OCI-LY3 (cell line): ENCODE data around the gene OR9G4.
A peak's percentile ranks its signal among the peaks of the same experiment; 100 is the strongest.

Source experiments
- H2AFZ ChIP-seq: fragments of 200-600, 300-600 bp; shearing (Covaris generic); 2 replicates; pipeline ENCODE4 v1.6.0; 2014; ENCODE audit warnings: antibody characterized with exemption, low read depth, low read length
- H3K27ac ChIP-seq: fragments of 200-600, 300-600 bp; sonication (generic); 2 replicates; pipeline ENCODE4 v1.5.1; 2014; ENCODE audit warnings: mild to moderate bottlenecking, low read length, moderate library complexity, mixed read lengths
- H3K27me3 ChIP-seq: fragments of 200-600, 300-600 bp; sonication (generic); 2 replicates; pipeline ENCODE4 v1.6.1; 2014; ENCODE audit warnings: low read depth, low read length, mixed read lengths
- H3K36me3 ChIP-seq: fragments of 200-600, 300-600 bp; sonication (generic); replicated peaks from 2 replicates; pipeline ENCODE3; 2014; ENCODE audit warnings: low read depth, low read length, mixed read lengths
- H3K4me1 ChIP-seq: fragments of 300-600, 200-600 bp; sonication (generic); 2 replicates; pipeline ENCODE4 v1.6.1; 2014; ENCODE audit warnings: low read length, mixed read lengths
- H3K4me2 ChIP-seq: fragments of 200-600, 300-600 bp; sonication (generic); 2 replicates; pipeline ENCODE4 v1.6.1; 2014; ENCODE audit warnings: low read length, mixed read lengths
- H3K4me3 ChIP-seq: fragments of 300-600, 200-600 bp; sonication (generic); 2 replicates; pipeline ENCODE4 v1.5.1; 2014; ENCODE audit warnings: antibody characterized with exemption, mild to moderate bottlenecking, low read length, moderate library complexity
- H3K79me2 ChIP-seq: fragments of 300-600, 200-600 bp; shearing (Covaris generic); 2 replicates; pipeline ENCODE4 v1.6.1; 2014; ENCODE audit warnings: mild to moderate bottlenecking, low read length, mixed read lengths
- H3K9ac ChIP-seq: fragments of 300-600, 200-600 bp; shearing (Covaris generic); 2 replicates; pipeline ENCODE4 v1.6.0; 2014; ENCODE audit warnings: mild to moderate bottlenecking, low read length, moderate library complexity
- H3K9me3 ChIP-seq: fragments of 200-600, 300-600 bp; shearing (Covaris generic); 2 replicates; pipeline ENCODE4 v1.6.1; 2014; ENCODE audit warnings: low read length, mixed read lengths; ENCODE audit not compliant: insufficient read depth
- H4K20me1 ChIP-seq: fragments of 200-600, 300-600 bp; sonication (generic); 2 replicates; pipeline ENCODE4 v1.6.1; 2016; ENCODE audit warnings: low read length, mixed read lengths; ENCODE audit not compliant: insufficient read depth
- CTCF ChIP-seq: fragments of 200-600, 300-600 bp; sonication (generic); IDR thresholded peaks from 2 replicates; pipeline ENCODE4 v1.5.1; 2014; ENCODE audit warnings: antibody characterized with exemption, low read length, low read depth
- EZH2phosphoT487 ChIP-seq: fragments of 200-600 bp; shearing (Covaris generic); IDR thresholded peaks from 2 replicates; pipeline ENCODE4 v1.6.1; 2018; ENCODE audit warnings: antibody characterized with exemption, mixed run types, low read depth

OR9G4 gene

GRCh38 chr11:56748597-56748996 lies at the start of gene OR9G4:
OR9G4 (minus strand) TSS chr11:56748697; CDS start chr11:56743766, 4,931 bp downstream.
- no peak for TF ChIP-seq EZH2phosphoT487
- TF ChIP-seq CTCF: no peak
- no peak within 1 kb of the TSS for H2AFZ ChIP-seq
- no peak within 1 kb of the TSS for H3K4me2 ChIP-seq
- H3K9ac ChIP-seq: no peak within 1 kb of the TSS
- H3K4me1 ChIP-seq: no peaks in the 10 kb centered on the region
- H3K4me3 ChIP-seq: no peak within 1 kb of the TSS
- no peaks in the 10 kb centered on the region for H3K9me3 ChIP-seq
- no peak within 1 kb of the TSS for H3K27ac ChIP-seq
- no peaks in the 10 kb centered on the region for H3K36me3 ChIP-seq
- no peaks in the 10 kb centered on the region for H3K79me2 ChIP-seq
- no peaks in the 10 kb centered on the region for H3K27me3 ChIP-seq
- H4K20me1 ChIP-seq: no peaks in the 10 kb centered on the region

GRCh38 chr11:56783448-56784041 lies 35.0 kb upstream of the OR9G4 start:
- Histone ChIP-seq H4K20me1 (no peaks in the 10 kb centered on the region), H3K9me3 (no peaks in the 10 kb centered on the region), H3K9ac (peak overlapping the region; percentile 36), H3K79me2 (no peaks in the 10 kb centered on the region), H3K27ac (no peak overlapping the region), H3K36me3 (no peaks in the 10 kb centered on the region), H3K27me3 (peaks cover 4% of the 10 kb centered on the region; the same call in 1 of the 2 replicates), H3K4me2 (peak overlapping the region; percentile 64), H2AFZ (no peak overlapping the region), H3K4me1 (peaks cover 17% of the 10 kb centered on the region), H3K4me3 (peak overlapping the region; percentile 70)
- TF ChIP-seq EZH2phosphoT487 (no peak), CTCF (peak; percentile 86)

- H3K79me2 ChIP-seq: no peaks in the 10 kb centered on the region
- peak overlapping the region; percentile 64 for H3K4me2 ChIP-seq
- H3K4me1 ChIP-seq: peaks cover 17% of the 10 kb centered on the region
- no peak overlapping the region for H2AFZ ChIP-seq
- H3K36me3 ChIP-seq: no peaks in the 10 kb centered on the region
- no peaks in the 10 kb centered on the region for H3K9me3 ChIP-seq
- no peaks in the 10 kb centered on the region for H4K20me1 ChIP-seq
- H3K27me3 ChIP-seq: peaks cover 12% of the 10 kb centered on the region; the same call in 1 of the 2 replicates
- H3K4me3 ChIP-seq: peak overlapping the region; percentile 70
- TF ChIP-seq EZH2phosphoT487 (no peak), CTCF (no peak)
- peak overlapping the region; percentile 38 for H3K27ac ChIP-seq
- H3K9ac ChIP-seq: no peak overlapping the region
Observed at GRCh38 chr11:56782167-56782847, 33.8 kb upstream of the OR9G4 start.

- Histone ChIP-seq H3K9ac (no peak overlapping the region), H3K27ac (no peak overlapping the region), H2AFZ (no peak overlapping the region), H3K36me3 (no peaks in the 10 kb centered on the region), H4K20me1 (no peaks in the 10 kb centered on the region), H3K27me3 (peaks cover 14% of the 10 kb centered on the region; the same call in 1 of the 2 replicates), H3K4me1 (peaks cover 3% of the 10 kb centered on the region), H3K4me2 (no peak overlapping the region), H3K4me3 (no peak overlapping the region), H3K9me3 (no peaks in the 10 kb centered on the region), H3K79me2 (no peaks in the 10 kb centered on the region)
- no peak for TF ChIP-seq CTCF
- no peak for TF ChIP-seq EZH2phosphoT487
Observed at GRCh38 chr11:56776809-56777208, 28.3 kb upstream of the OR9G4 start.
